ENCODE data around the gene BUD23. TPM values are rescaled to one million over a fixed set of nuclear protein-coding genes. Genes with fewer than 3 reads are reported as not detected.
"Not testable (repeated sequence)": the region's sequence is repeated elsewhere in the genome, so short reads cannot be mapped to it uniquely, and the experiment has no call there.

The BUD23 gene
- total RNA-seq, 1 donor from 2014 or later = 31.5 TPM

DNA sequence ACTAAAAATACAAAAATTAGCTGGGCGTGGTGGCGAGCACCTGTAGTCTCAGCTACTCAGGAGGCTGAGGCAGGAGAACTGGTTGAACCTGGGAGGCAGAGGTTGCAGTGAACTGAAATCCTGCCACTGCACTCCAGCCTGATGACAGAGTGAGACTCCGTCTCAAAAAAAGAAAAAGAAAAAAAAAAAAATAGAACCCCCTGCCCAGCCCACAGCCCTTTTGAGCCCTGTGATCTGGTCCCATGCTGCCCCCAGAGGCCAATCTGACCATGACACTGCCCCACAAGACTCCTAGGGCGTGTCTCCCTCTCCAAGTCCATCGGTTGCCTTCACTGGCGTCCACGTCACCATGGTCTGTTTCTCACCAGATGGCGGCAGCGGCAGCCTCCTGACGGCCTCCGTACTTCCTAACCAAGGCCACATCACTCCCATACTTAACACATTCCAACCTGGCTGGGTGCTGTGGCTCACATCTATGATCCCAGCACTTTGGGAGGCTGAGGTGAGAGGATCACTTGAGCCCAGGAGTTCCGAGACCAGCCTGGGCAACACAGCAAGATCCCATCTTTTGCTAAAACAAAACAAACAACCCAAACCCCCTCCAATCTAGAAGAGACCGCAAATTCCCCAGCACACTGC, 18.1 kb downstream of the BUD23 start:
- peak; percentile 69 for DNase-seq

DNA sequence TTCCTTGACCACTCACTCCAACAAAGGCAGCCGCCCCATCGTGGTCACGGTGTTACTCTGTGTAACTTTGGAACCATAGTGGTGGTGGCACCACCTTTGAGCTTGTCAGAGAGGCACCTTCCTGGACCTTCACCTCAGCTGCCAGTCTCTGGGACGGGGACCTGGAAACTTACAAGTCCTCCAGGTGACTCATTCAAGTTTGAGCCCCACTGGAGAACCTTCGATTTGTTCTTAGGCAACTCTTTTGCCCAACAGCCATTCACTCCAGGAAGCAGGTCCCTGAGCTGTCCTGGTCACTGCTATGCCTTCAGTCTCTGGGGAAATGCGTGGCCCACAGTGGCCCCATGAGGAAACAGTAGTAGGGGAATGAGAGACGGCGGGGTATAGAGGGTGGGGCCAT, 18.8 kb downstream of the BUD23 start:
- no peak for DNase-seq

DNA sequence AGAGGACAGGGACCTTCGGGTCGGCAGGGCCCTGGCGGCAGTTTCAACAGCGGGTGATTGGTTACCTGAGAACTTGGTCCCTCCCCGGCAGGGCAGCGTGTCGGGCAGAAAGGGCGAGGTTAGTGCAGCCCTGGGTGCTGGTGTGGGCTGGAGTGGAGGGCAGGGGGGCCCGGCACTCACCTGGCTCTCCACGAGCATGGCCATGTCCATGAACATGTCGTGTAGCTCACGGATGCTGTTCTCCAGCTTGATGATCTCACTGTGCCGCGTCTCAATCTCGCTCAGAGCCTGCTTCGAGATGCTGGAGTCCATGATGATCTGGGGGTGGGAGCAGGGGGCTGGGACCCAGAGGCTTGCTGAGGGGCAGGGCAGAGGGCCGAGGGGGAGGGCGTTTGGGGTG, 19.3 kb downstream of the BUD23 start:
- no peak for DNase-seq

DNA sequence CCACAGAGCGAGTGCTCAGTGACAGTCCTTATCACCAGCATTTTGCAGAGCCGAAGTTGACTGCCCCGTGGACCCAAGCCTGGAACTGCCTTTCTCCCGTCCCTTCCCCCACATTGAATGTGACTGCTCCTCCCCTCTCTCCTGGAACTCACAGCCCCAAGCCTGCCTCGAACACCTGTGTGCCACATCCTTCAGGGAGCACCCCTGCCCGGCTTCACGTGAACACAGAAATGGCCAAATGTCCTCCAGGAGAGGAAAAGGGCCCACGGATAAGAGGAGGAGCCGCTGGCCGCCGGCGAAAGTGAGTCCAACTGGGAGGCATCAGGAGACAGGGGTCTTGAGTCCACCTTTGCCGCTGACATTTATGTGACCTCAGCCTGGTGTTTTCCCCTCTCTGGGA, 19.8 kb downstream of the BUD23 start:
- no peak for DNase-seq

DNA sequence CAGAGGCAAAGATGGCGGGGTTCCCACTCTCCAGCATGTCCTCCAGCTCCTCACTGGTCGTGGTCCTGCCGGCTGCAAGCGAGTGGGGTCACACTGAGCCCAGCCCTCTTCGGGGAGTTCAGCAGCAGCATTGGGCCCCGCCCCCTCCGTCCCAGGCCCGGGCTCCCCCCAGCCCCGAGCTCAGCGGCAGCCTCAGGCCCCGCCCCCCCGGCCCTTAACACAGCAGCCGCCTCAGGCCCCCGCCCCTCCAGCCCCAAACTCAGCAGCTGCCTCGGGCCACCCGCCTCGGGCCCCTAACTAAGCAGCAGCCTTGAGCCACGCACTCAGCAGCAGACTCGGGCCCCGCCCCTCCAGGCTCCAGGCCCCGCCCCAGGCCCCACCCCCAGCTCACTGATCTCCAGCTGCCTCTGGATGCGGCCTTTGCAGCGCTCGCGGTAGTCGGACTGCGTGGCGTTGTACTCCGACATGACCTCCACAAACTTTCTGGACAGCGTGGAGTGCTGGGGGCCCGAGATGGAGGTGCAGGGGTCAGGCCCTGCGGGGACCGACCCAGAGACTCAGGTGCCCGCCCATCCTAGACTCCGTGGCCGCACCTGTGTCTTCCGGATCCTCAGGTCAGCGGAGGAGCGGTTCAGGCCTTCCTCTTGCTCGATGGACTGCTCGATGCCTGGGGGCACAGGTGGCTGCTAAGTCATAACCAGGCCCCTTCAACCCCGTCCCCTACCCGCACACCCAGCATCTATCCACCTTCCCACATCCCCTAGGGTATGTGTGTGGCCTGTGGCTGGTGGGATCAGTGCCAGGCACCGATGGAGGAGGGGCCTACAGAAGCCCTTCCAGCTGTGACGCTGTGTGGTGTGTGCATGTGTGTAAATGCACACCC, 20.6 kb downstream of the BUD23 start:
- DNase-seq = peak; percentile 24

DNA sequence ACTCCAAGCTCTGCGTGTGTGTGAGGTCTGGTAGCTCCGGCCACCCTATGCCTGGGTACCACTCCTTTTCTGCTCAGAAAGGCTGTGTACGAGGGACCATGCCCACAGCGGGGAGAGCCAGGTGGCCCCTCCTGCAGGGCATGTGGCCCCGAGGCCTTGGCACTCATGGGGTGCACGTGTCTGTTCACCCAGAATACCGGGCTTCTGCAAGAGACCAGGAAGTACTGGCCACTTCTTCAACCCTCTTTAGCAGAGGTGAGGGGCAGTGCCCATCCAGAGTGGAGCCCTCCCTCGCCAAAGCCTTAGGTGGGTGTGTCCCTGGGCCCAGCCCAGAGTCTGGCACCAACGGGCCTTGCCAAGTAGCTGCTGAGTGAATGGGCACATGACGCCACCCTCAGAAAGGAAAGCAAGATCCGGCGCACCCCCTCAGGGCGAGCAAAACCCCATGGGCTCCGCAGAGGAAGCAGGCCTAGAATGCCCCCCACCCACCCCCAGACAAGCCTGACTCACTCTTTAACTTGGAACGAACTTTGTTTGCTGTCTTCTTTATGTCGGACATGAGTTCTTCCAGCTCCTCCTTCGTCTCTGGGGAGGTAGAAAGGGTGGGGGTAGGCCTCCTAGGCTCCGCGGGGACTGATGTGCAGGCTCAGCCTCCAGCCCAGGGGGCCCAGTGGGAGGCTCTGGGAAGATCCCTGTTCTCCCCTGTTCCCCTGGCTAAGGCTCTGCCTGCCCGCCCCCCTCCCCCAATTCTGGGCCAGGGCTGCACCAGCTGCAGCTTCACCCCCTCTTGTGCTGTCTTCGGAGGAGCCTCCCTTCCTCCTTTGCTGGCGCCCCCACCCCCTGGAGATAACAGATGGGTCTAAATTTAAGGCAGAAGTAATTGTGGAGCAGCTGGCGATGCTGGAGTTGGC, 21.5 kb downstream of the BUD23 start:
- peak; percentile 23 for DNase-seq

DNA sequence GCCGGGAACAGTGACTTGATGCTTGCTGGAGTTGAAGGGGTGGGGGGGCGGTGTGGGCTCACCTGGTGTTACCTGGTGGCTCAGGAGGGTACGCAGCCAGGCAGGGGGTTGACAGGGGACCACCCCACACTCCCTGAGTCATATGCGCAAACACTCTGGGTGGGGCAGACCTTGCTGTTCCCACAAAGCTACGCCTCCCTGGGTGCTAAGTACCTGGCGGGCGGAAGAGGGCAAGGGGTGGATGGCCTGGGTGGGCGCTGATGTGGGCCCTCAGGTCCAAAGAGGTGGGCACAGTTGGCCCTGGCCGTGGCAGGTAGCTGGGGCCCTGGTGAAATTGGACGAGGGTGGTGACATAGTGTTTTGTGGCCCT, 22.1 kb downstream of the BUD23 start:
- no peak for DNase-seq

DNA sequence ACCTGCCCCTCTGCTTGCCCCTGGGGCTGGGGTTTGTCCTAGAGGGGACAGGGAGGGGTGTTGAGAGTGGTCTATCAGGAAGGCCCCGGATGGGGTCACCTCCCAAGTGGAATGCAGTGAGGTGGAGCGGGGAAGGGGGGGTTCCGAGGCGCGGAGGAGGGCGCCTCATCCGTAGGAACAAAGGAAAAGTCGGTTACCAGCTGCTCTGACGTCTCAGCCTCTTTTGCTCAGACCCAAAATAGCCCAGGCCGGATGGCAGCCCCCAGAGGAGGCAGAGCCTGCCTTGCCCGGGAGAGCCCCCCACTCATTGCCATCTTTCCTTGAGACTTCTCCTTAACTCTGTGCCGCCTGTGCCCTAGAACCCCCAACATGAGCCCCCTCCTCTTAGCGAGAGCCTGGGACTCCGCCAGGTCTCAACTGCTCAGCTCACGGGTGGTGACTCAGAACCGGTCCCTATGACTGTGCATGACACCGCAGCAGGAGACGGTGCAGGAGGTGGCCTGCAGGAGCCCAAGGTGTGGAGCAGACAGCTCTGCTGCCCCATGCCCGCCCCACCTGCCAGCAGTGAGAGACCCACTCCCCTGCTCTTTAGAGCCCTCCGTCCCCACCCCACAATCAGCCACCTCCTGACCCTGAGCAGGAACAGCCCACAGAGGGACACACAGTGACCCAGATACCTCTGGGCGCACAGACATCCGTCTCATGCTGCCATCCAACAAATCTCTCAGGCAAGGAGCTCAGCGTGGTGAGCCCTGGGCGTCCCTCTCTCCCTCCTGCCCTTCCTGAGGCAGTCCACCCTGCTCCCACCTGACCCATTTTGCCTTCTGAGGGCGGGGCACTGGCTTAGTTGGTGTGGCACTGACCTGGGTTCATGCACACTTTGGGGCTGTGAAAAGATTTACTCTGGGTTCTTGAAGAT, 23.0 kb downstream of the BUD23 start:
- DNase-seq = peak; percentile 47

DNA sequence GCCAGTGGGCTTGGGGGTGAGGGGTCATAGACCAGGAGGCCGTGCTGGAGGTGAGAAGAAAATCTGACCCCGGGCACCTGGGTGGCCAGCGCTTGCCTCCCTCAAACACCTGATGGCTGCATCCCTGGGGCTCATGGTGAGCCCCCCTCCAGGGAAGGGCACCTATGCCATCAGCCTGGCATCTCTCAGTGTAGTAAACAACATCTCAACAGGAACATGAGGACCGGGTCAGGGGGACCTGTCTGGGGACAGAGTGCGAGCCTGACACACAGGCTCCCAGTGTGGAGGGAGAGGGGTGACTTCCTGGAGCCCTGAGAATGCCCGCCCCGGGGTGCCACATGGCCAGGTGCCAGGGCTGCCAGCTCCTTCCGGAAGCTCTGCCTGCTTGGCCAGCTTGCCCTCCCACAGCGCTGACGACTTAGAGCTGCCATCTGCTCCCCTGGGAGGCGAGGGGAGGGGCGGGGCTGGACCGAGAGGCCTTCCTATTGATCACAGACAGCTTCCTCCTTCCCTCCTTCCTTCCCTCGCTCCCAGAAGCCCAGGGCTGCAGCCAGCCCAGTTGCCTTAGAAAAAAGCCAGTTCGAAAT, 23.7 kb downstream of the BUD23 start:
- DNase-seq = no peak

DNA sequence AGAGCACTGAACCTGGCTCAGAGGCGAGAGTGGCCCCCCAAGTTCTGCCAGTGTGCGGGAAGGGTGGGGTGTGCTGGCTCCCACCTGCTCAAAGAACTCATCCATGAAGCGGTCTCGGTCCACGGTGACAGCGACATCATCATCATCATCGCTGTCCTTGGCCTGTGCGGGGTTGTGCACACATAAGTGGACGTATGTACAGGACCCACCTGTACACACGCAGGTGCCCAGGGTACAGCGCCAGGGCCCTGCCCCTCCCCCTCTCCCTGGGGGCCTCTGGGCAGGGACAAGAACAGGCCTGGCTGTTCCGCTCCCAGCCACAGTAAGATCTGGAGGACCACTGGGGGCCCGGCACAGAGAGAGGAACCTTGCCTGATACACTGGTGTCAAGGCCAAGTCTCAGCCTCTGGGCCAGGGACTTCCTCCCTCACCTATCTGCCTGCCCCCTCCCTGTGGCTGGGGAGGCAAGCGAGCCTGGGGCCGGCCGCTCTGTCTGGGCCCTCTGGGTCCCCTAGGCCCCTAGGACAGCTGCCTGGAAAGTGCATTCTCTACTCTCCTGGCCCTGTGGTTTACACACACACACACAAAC, 25.7 kb downstream of the BUD23 start:
- DNase-seq = no peak

DNA sequence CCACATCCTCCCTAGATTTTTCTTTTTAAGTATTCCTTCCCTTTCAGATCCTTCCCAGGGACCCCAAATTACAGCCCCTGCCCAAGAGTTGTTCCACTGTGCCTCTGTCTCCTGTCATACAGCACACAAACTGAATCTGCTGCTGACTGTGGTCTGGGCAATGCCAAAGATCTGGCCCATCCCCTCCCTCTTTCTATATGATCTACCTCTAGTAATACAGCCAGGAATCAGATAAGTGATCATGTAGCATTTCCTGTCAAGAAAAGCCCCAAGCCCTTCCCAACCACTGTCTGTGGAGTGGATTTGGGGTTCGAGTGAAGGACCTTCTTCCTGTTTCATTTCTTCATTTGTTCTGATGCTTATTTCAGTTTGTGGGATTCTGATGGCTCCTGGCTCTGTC, 29.4 kb downstream of the BUD23 start:
- no peak for DNase-seq

DNA sequence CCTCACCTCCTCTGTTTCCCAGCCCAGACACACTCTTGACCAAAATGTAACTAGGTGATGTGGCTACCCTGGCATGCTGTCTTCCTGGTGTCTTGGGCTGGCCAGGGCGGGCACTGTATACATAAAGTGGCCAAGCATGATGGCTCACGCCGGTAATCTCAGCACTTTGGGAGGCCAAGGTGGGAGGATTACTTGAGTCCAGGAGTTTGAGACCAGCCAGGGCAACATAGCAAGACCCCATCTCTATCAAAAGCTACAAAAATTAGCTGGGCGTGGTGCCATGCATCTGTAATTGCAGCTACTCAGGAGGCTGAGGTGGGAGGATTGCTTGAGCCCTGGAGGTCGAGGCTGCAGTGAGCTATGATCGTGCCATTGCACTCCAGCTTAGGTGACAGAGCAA, 29.9 kb downstream of the BUD23 start:
- not testable (repeated sequence) for DNase-seq

DNA sequence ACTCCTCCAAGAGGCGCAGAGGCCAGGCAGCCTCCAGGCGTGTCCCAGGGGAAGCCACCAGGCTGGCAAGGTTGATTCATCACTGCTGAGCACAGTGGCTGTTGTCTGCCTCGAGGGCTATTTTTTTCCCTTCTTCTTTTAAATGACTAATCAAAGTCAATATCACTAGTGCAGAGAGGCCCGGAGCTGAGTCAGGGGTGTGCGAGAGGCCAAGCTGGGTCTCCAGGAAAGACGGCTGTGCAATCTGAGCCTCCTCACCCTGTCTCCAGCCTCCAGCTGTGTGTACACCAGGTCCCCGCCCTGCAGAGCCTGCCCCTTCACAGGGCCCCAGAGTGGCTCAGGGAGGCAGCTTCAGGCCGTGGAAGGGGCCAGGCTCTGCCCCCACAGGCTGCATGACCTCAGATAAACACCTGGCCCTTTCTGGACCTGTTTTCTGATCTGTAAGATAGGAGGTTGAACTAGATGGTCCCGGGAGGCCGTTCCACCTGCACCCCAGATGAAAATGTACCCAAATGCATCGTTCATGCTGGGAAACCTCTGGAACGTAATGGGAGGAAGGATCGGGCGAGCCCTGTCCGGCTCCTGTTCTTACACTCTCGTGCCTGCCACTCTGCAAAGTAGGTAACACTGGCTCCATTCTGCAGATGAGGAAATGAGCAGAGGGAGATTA, 32.4 kb downstream of the BUD23 start:
- DNase-seq = peak; percentile 85

DNA sequence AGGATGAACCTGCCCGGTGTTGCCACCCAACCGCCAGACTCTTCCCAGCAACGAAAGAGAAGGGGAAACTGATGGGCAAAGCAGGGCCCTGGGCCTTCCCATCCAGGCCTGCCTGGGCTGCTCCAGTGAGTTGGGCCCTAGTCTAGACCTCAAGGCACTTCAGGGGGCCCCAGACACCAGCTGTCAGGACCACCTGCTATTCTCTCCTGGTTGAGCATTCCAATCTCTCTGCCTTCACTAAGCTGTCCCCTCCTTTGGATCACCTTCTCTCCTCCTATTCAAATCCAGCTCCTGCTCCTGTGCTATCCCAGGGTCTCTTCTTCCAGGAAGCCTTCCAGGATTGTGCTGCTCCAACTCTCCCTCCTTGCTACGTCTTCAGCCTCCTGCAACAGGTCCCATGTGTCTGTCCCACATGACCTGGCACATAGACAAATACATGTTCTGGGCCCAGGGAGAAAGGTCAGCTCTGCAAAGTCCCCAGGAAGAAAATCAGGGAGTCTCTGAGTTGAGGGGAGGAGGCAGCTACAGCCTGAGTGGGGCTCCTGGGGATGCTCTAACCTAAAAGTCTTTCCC, 33.0 kb downstream of the BUD23 start:
- DNase-seq = no peak

DNA sequence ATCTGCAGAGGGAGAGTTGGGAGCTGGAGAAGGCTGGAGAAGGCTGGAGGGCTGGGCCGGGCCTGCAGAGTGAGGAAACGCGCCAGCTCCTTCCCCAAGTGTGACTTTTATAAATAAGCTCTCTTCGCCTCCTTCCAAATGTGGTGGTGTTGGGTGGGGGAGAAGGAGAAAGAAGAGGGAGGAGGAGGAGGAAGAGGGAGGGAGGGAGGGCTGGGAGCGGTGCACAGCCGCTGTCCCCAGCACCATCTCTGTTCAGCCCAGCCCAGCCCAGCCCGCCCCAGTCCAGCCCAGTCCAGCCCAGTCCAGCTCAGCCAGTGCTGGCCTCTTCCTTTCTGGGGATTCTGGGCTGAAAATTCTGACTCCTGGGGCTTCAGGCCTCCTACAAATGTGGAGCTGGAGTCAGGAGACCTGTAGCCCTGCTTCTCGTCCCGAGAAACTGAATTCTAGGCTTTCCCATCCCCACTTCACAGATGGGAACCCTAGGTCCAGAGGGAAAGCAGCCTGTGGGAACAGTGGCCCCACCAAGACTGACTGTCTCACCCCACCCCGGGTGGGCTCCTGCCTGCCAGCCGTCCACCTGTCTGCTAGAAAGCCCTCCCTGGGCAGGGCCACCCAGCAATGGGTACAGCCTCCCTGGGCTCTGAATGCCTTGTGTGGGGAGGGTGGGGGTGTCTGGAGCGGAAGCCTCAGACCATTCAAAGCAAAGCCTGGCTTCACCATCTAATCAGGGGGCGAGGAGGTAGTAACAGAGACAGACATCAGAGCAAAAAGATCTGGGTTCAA, 33.8 kb downstream of the BUD23 start:
- peak; percentile 43 for DNase-seq

DNA sequence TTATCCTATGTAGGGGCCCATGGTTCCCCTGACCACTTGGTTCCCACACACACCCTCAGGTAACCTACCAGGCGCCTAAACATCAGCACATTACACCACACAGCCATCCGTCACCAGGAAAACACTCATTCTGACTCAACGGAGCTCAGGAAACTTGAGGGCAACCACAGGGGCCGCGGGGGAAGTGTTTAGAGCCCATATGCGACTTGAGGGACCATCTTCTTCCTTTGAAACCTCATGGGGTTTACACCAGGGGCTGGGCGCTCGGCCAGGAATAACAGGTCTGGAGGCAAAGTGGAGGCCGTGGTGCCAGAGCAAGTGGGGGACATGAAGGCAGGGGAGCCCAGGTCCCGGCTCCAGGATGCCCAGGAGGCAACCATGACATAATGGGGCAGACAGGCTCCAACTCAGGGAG, 34.6 kb downstream of the BUD23 start:
- peak; percentile 97 for DNase-seq

DNA sequence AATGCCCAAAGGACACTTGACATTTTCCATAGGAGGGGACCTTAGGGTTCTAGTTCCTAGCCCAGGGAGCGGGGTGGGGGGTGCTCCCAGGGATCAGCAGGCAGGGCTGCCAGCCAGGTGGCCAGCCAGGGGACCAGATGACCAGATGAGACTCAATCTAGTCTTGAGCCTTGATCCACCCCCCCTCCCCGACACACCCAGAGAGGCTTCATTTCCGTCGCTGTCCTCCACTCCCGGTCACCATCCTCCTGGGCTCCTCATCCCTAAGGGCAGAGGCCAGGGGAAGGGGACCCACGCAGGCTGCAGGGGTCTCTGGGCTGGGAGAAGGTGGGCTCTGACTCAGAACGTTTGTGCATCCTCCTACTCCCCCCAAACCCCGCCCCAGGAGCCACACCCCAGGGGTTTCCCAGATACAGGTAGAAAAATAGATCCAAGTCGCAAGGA, 35.1 kb downstream of the BUD23 start:
- no peak for DNase-seq

DNA sequence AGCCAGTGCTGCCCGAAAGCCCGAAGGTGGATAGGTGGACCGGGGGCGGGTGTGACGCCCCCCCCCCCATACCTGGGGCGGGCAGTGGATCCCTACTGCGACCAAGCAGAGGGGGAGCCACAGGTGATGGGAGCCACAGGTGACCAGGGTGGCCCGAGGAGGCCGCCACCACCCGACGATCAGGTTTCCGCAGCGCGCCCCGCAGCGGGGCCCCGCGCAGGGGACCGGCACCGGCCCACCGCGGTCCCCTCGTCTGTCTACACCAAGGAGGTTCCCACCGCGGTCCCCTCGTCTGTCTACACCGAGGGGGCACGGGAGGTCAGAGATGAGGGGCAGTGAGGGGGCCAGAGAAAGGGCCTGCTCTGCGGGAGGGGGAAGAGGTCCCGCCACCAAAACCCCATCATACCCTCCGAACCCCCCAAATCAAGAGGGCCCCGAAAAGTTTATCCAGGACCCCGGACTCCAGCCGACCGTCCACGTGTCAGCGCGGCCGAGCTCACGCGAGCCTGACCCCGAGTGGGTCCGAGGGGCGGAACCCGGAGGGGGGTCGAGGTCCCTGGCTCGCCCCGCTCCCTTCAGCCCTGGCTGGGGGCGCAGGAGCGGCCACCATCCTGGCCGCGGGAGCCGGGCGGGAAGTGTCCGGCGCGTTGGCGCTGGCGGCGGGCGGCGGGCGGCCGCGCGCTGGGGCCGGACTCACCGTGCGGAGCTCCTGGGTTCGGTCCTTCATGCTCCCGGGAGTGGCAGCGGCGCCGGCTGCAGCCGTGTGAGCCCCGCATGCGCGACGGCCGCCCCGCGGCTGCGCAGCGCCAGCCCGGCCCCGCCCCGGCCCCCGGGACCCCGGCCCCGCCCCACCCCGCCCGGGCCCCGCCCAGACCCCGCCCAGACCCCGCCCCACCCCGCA, 35.8 kb downstream of the BUD23 start, which contains the start of gene STX1A:
Gene STX1A, minus strand, starts transcription at position 765 of the 901 bp plus-strand sequence. Its CDS starts 38 bp downstream, at position 727.
- peak; percentile 77 for DNase-seq

Measured in dermis blood vessel endothelial cell (primary cell).